Rectal smooth muscle tissue (tissue), 1 donor: ENCODE results near the gene IGHMBP2.
"Not testable (repeated sequence)": the region's sequence is repeated elsewhere in the genome, so short reads cannot be mapped to it uniquely, and the experiment has no call there.

Experiments used
- H3K27ac ChIP-seq: one replicate; pipeline ENCODE4 v1.7.0; 2013; ENCODE audit warnings: low read depth, low read length, inconsistent platforms
- H3K27me3 ChIP-seq: one replicate; pipeline ENCODE4 v1.7.0; 2013; ENCODE audit warnings: low read length; ENCODE audit not compliant: control insufficient read depth, insufficient read depth
- H3K36me3 ChIP-seq: one replicate; pipeline ENCODE4 v1.7.0; 2013; ENCODE audit warnings: low read length; ENCODE audit not compliant: control insufficient read depth, insufficient read depth
- H3K4me1 ChIP-seq: one replicate; pipeline ENCODE4 v1.7.0; 2013; ENCODE audit warnings: low read length; ENCODE audit not compliant: control insufficient read depth, insufficient read depth
- H3K4me3 ChIP-seq: one replicate; pipeline ENCODE4 v1.7.0; 2013; ENCODE audit warnings: low read length
- H3K9ac ChIP-seq: one replicate; pipeline ENCODE4 v1.7.0; 2013; ENCODE audit warnings: low read length

IGHMBP2 gene

DNA sequence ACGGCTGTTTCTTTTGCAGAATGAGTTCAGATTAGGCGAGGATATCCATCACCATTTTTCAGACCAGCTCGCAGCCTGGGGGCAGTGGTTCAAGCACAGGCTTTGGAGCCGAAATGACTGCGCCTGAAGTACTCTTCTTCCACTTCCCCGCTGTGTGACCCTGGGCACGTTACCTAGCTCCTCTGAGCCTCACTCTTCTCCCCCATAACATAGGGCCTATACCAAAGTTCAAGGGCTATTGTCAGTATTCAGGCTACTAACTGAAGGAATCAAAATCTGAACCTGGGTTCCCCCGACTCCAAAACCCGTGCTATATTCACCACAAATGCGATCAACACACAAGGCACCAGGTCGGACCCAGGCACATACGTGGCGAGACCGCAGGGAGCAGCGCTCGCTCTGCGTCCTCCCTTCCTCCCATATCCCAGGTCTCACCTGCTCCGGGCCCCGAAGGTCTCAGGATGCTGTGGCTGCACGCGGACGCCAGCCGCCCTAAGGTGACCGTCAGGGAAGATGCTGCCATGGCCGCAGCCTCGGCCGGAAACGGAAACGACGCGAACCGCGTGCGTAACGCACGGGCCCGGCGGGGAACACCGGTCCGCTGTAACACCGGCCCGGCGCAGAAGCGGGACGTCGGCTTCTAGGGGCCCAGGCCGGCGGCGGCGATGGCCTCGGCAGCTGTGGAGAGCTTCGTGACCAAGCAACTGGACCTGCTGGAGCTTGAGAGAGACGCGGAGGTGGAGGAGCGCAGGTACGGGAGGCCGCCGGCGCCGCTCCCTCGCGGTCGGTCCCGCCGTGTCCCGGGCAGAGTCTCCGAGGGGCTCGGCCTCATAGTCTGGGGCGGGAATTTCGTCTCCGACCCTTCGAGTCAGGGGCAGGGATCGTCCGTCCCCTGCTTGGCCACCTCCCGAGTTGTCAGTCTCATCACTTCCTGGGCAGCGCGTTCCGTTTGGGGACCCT is at the start of gene IGHMBP2, which contains the start of gene MRPL21:
IGHMBP2 (plus strand) TSS at position 604 of the 960 bp plus-strand sequence; CDS start at position 666, 62 bp downstream.
MRPL21 (minus strand) TSS at position 545 of the 960 bp plus-strand sequence; CDS start at position 523, 22 bp downstream.
- Histone ChIP-seq H3K4me1 (peaks cover 15% of the 10 kb centered on the region), H3K36me3 (peaks cover 16% of the 10 kb centered on the region), H3K27me3 (no peaks in the 10 kb centered on the region), H3K27ac (peak within 1 kb of the TSS; percentile 90), H3K9ac (peak within 1 kb of the TSS; percentile 79), H3K4me3 (peak within 1 kb of the TSS; percentile 100)

DNA sequence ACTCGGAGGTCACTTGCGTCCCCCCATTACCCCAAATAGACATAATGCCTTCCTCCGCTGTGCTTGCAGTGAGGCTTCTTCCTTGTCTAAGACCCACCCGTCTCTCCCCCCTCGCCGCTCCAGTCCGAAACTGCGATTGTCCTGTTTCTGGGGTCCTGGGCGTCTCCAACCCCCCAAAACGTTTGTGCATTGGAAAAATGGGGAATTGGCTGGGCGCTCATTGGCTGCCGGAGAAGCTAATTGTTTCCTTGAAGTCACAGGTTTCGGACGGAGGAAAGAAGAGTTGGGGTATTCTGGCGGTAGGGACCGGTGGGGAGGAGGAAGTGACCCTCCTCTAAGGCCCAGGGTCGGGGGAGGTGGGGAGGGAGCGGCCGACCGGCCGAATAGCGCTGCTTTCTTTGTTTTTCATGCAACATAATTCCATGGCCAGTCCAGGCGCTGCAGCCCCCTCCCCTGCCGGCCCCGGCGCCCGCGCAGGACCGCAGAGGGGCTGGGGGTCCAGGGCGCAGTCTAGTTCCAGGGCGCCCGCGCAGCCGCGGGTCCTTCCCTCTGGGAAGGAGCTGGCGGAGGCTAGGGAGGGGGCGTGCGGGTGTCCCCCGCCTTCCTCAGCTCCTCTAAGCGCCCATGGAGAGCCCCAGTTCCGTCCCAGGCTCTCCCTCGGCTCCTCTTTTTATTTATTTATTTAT is 49.3 kb upstream of the IGHMBP2 start:
- Histone ChIP-seq H3K9ac (no peak overlapping the region), H3K27ac (no peak overlapping the region), H3K4me3 (no peak overlapping the region), H3K4me1 (no peaks in the 10 kb centered on the region), H3K36me3 (no peaks in the 10 kb centered on the region), H3K27me3 (peaks cover 4% of the 10 kb centered on the region)

DNA sequence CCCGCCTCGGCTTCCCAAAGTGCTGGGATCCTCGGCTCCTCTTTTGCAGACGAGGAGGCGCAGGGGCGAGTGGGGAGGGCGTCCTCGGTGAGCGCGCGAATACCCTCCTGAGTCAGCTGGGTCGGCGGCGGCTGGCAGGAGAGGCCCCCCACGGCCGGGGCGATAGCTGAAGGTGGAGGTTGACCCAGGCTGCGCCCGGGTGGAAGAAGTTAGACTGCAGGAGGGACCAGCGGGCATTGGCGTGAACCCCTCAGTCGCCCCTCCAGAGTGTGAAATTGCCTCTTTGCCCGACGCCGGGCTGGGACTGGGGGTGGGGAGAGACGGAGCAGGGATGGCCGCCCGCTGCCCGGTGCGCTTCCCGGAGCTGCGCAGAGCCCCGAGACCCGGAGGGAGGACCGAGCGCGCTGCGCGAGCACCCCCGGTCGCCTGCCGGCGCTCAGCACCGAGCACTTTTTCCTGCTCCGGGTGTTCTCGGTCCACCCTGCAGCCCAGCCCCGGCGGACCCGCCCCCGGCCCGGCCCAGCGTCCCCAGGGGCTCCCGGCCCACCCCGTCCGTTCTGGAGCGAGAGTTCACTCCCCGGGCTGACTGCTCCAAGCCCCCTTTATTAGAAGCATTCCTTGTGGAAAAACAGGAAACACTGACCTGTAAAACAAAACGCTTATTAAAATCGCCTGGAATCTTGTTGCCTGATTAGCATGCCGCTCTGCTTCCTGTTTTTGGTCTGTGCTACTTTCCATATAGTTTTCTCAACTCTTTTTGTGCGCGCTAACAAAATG is 48.3 kb upstream of the IGHMBP2 start:
- Histone ChIP-seq H3K9ac (no peak overlapping the region), H3K36me3 (no peaks in the 10 kb centered on the region), H3K4me3 (peak overlapping the region; percentile 66), H3K4me1 (no peaks in the 10 kb centered on the region), H3K27ac (no peak overlapping the region), H3K27me3 (peaks cover 4% of the 10 kb centered on the region)

DNA sequence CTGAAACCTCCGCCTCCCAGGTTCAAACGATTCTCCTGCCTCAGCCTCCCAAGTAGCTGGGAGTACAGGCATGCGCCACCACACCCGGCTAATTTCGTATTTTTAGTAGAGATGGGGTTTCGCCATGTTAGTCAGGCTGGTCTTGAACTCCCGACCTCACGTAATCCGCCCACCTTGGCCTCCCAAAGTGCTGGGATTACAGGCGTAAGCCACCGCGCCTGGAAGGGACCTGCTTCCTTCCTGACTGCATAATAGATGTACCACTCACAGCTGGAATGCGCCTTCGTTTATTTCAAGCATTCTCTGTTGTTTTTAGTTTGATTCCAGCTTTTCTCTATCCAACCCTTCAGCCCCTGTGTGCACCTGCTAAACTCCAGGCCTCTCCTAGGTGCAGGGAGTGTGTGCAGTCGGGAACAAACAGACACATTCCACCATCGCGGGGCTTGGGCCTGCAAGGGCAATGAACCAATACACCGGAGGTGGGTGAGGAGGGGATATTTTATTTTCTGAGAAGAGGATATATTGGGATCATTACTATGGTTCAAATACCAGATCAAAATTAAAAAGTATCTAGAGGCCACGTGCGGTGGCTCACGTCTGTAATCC is 47.2 kb upstream of the IGHMBP2 start:
- not testable (repeated sequence) for H3K36me3 ChIP-seq, H3K9ac ChIP-seq, H3K4me1 ChIP-seq, H3K27me3 ChIP-seq, H3K4me3 ChIP-seq
- H3K27ac ChIP-seq = peak overlapping the region; percentile 58

DNA sequence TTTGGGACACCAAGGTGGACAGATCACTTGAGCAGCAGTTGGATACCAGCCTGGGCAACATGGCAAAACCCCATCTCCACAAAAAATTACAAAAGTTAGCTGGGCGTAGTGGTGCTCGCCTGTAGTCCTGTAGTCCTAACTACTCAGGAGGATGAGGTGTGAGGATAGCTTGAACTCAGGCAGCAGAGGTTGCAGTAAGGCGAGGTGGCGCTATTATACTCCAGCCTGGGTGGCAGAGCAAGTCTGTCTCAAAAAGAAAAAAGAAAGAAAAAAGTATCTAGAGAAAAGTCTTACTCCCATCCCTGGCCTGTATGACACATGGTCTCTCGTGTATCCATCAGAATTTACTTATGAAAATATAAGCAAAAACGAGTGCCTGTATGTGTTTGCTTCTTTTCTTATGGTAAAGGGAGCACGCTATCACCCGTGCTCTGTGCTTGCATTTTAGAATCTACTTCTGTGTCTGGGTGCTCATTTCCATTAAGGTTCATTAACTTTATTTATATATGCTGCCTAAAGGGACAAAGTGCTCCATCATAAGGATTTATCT is 46.6 kb upstream of the IGHMBP2 start:
- Histone ChIP-seq H3K4me3 (no peak overlapping the region), H3K27me3 (peaks cover 4% of the 10 kb centered on the region), H3K9ac (no peak overlapping the region), H3K36me3 (no peaks in the 10 kb centered on the region), H3K4me1 (no peaks in the 10 kb centered on the region), H3K27ac (peak overlapping the region; percentile 58)

DNA sequence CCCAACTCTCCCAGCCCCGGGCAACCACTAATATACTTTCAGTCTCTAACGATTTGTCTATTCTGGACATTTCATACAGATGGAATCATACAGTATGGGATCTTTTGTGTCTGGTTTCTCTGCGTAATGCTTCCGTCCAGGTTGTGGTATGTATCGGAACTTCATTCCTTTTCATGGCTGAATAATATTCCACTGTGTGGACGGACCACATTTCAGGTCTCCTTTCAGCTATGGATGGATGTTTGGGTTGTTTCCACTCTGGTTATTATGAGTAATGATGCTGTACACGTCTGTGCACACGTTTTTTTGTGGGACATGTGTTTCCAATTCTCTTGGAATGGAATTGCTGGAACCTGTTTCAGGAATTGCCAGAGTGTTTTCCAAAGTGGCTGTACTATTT is 44.6 kb upstream of the IGHMBP2 start:
- H3K4me1 ChIP-seq = no peaks in the 10 kb centered on the region
- no peaks in the 10 kb centered on the region for H3K36me3 ChIP-seq
- H3K27me3 ChIP-seq = peaks cover 2% of the 10 kb centered on the region
- H3K9ac ChIP-seq = no peak overlapping the region
- no peak overlapping the region for H3K27ac ChIP-seq
- no peak overlapping the region for H3K4me3 ChIP-seq

DNA sequence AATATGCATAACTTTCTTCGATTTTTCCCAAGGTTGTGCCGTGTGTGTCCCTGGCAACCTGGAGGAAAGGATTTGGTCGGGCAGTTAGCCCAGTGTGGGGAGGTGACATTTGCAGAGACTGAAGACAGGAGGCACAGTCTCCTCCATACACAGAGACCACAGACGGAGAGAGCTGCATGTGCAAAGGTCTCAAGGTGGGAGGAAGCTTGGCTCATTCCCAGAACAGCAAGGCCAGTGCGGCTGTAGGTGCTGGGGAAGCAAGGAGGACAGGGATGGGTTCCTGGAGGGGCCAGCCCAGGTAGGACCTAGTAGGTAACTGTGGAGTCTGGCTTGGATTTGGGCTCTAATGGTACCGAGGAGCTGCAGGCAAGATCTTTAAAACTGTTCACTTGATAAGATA is 41.3 kb upstream of the IGHMBP2 start:
- no peaks in the 10 kb centered on the region for H3K4me1 ChIP-seq
- H3K4me3 ChIP-seq = no peak overlapping the region
- H3K36me3 ChIP-seq = no peaks in the 10 kb centered on the region
- no peak overlapping the region for H3K27ac ChIP-seq
- no peak overlapping the region for H3K9ac ChIP-seq
- no peaks in the 10 kb centered on the region for H3K27me3 ChIP-seq

DNA sequence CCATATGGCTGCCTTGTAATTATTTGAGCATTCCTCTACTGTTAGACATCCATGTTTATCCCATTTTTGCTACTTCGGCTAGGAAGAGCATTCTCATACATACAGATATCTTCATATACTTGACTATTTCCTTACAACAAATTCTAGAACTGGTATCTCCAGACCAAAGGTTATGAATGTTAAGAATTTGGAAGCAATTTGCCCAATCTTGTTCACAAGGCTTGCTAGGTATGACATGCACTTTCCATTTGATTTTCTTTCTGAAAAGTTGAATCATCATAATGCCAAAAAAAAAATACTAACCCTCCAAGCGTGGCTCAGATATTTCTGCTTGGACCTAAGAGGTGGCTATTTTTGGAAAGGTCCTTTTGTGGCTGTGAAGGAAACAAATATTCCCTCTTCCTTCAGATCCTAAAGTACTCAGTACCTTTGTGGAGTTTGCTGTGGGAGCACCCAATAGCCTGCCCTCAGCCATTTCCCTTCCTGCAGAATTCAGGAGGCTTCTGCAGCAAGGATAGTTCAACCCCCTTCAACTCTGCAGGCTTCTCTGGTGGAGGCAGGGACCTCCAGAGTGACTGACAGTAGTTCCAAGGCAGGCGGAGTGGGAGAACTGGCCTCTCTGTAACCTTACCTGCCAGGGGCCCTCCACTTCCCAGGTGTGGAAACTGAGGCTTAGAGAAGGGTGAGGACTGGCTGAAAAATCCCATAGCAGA is 40.0 kb upstream of the IGHMBP2 start:
- Histone ChIP-seq H3K27ac (no peak overlapping the region), H3K36me3 (no peaks in the 10 kb centered on the region), H3K27me3 (no peaks in the 10 kb centered on the region), H3K9ac (no peak overlapping the region), H3K4me1 (no peaks in the 10 kb centered on the region), H3K4me3 (no peak overlapping the region)

DNA sequence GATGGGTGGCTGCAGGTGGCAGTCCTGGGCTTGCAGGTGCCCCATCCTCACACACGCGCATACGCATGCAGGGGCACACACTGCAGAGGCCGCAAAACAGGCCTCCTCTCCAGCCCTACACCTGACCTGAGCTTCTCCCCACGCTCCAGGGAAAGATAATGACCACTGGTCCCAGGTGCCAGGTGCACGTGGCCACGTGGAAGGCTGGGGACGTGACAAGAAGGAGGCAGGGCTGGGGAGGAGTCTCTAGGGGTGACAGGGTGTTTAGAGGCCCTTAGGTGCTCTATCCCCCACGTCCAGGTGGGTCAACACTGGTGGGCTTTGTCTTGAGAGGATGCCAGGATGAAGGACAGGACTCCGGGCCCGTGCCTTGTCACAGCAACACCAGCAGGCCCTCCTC is 38.5 kb upstream of the IGHMBP2 start:
- Histone ChIP-seq H3K36me3 (no peaks in the 10 kb centered on the region), H3K4me3 (no peak overlapping the region), H3K4me1 (no peaks in the 10 kb centered on the region), H3K27me3 (no peaks in the 10 kb centered on the region), H3K27ac (no peak overlapping the region), H3K9ac (no peak overlapping the region)

DNA sequence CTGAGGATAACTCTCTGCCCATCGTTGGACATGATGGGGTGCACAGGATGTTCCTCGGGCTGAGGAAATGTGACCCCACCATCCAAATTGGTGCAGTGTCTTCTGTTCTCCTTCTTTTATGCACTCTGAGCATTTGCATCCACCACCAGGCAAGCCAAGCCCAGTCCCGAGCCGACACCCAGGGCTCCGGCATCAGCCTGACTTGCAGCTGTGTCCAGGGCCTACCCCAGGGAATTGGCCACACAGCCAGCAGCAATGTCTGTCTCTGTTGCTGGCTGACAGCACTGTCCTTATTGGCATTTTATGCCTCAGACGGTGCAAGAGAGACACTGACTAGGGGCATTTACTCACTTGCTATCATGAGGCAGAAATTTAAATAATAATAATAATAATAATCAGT is 36.6 kb upstream of the IGHMBP2 start:
- Histone ChIP-seq H3K36me3 (no peaks in the 10 kb centered on the region), H3K27ac (no peak overlapping the region), H3K4me1 (no peaks in the 10 kb centered on the region), H3K27me3 (no peaks in the 10 kb centered on the region), H3K9ac (no peak overlapping the region), H3K4me3 (no peak overlapping the region)

DNA sequence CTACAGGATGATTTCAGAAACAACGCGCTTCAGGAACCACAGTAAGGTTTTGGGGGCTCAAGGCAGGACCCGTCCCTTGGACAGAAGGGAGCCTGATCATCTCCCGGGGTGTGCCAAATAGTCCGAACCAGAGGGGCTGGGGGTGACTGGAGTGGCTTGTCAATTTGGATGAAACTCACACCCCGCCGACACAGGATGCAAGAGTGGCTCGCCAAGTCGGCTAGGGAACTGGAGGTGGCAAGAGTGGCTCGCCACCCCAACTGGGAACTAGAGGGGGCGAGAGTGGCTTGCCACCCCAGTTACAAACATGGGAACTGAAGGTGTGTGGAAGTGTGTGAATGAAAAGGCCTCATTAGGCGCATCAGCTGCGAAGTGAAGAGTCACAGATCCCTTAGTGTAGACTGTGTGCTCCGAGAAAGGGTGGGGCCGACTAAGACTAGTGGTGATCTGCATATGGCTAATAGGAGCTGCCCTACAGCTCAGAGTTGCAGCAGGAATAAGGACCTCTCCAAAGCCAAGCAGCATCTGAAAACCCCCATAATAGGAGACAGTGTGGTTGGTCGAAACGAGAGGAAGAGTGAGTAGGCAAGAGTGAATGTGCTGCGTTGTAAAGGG is 35.4 kb upstream of the IGHMBP2 start:
- Histone ChIP-seq H3K27ac (no peak overlapping the region), H3K9ac (no peak overlapping the region), H3K36me3 (no peaks in the 10 kb centered on the region), H3K27me3 (no peaks in the 10 kb centered on the region), H3K4me3 (no peak overlapping the region), H3K4me1 (no peaks in the 10 kb centered on the region)
